GM12878 (cell line): ENCODE data around the gene RALGPS2. TPM values are rescaled to one million over a fixed set of nuclear protein-coding genes. Genes with fewer than 3 reads are reported as not detected.

Experiments used
- ATAC-seq: fragments of 200-7000 bp; cut with Tn5 transposase; 3 replicates; pipeline ENCODE4 v1.9.1; 2020; ENCODE audit warnings: mild to moderate bottlenecking, moderate library complexity
- BruUV-seq: library from RNA; stranded (reverse); fragments of 400-500 nt; replicated peaks from 2 replicates; lab custom pipeline; 2021; lab: Mats Ljungman, UMichigan
- CTCF ChIA-PET: fragments of 300-600 bp; sonication (Branson Sonifier 250); formaldehyde crosslinking; extraction: SDS; loops from one replicate; lab custom pipeline; 2021; ENCODE audit warnings: inconsistent platforms; lab: Yijun Ruan, JAX
- POLR2A ChIA-PET: fragments of 350-600 bp; formaldehyde crosslinking; extraction: SDS; loops from one replicate; lab custom pipeline; 2021; ENCODE audit warnings: inconsistent platforms; lab: Charles Lee
- RAD21 ChIA-PET: fragments of 300-600 bp; sonication (Branson Sonifier 250); formaldehyde crosslinking; loops from one replicate; lab custom pipeline; 2023; ENCODE audit warnings: antibody characterized with exemption; ENCODE audit not compliant: unreplicated experiment; lab: Charles Lee
- SMC1A ChIA-PET: fragments of 300-600 bp; sonication (Branson Sonifier 250); formaldehyde crosslinking; loops from one replicate; lab custom pipeline; 2023; ENCODE audit not compliant: unreplicated experiment, uncharacterized antibody; lab: Charles Lee
- DNase-seq: peaks from one replicate; pipeline ENCODE4 v3.0.0-alpha.2; 2011; ENCODE audit warnings: low read depth, low spot score
- FAIRE-seq: peaks from 3 replicates; lab custom pipeline; 2011; peaks lifted over from hg19 to GRCh38; lab: Jason Lieb, UNC
- H2AFZ ChIP-seq: 2 replicates; pipeline ENCODE4 v1.6.0; 2011; ENCODE audit warnings: low read depth, low read length, control low read depth; ENCODE audit not compliant: control insufficient read depth
- H3K27ac ChIP-seq: 2 replicates; pipeline ENCODE4 v1.5.1; 2011; ENCODE audit warnings: control low read depth; ENCODE audit not compliant: control insufficient read depth, insufficient read depth
- H3K27me3 ChIP-seq, 2 experiments: replicated peaks in 1 of 2; 2 replicates each; pipeline versions ENCODE4 v1.6.0 to v1.6.1; 2011; ENCODE audit warnings: low read length in 1 of 2; ENCODE audit not compliant: control insufficient read depth in 2 of 2, insufficient read depth in 2 of 2
- H3K36me3 ChIP-seq, 2 experiments: 2 replicates each; pipeline ENCODE4 v1.5.1; 2011; ENCODE audit warnings: low read length in 1 of 2; ENCODE audit not compliant: control insufficient read depth in 2 of 2, insufficient read depth in 2 of 2
- H3K4me1 ChIP-seq: 2 replicates; pipeline ENCODE4 v1.6.1; 2011; ENCODE audit warnings: mild to moderate bottlenecking, low read length, moderate library complexity, mixed read lengths; ENCODE audit not compliant: control insufficient read depth, insufficient read depth
- H3K4me2 ChIP-seq: 2 replicates; pipeline ENCODE4 v1.6.0; 2011; ENCODE audit warnings: control low read depth; ENCODE audit not compliant: control insufficient read depth, insufficient read depth
- H3K4me3 ChIP-seq: fragments of 200-600 bp; sonication (generic); 2 replicates; pipeline ENCODE4 v1.5.1; 2016
- H3K79me2 ChIP-seq: 2 replicates; pipeline ENCODE4 v1.6.0; 2011; ENCODE audit warnings: low read length; ENCODE audit not compliant: control insufficient read depth, insufficient read depth
- H3K9ac ChIP-seq: 2 replicates; pipeline ENCODE4 v1.8.0; 2011; ENCODE audit warnings: low read length, control low read depth, mixed read lengths; ENCODE audit not compliant: control insufficient read depth, insufficient read depth
- H3K9me3 ChIP-seq: replicated peaks from 3 replicates; pipeline ENCODE4 v1.5.1; 2011; ENCODE audit warnings: mild to moderate bottlenecking, low read length; ENCODE audit not compliant: control insufficient read depth, insufficient read depth
- H4K20me1 ChIP-seq: 2 replicates; pipeline ENCODE4 v1.6.0; 2011; ENCODE audit not compliant: control insufficient read depth, insufficient read depth
- CBX5 ChIP-seq: sonication (generic); IDR thresholded peaks from 2 replicates; pipeline ENCODE4 v1.6.1; 2016; ENCODE audit warnings: low read depth, moderate library complexity, mild to moderate bottlenecking, inconsistent platforms
- CTCF ChIP-seq, 3 experiments: IDR thresholded peaks in 2 of 3; conservative IDR thresholded peaks in 1 of 3; 2 replicates each; pipeline ENCODE4 v1.5.1; 2011; ENCODE audit warnings: low read depth in 3 of 3, low read length in 3 of 3, mild to moderate bottlenecking in 3 of 3, control low read depth in 2 of 3, moderate library complexity in 2 of 3, inconsistent platforms in 1 of 3, mixed read lengths in 1 of 3; ENCODE audit not compliant: control insufficient read depth in 2 of 3, insufficient read depth in 1 of 3; ENCODE audit errors: extremely low read depth in 1 of 3
- EP300 ChIP-seq, 2 experiments: fragments of 150-350 bp in 1 of 2; IDR thresholded peaks; 2 replicates each; pipeline ENCODE4 v1.6.1; 2011 to 2012; ENCODE audit warnings: low read depth in 2 of 2, low read length in 2 of 2, borderline replicate concordance in 1 of 2, improper control_type of control experiment in 1 of 2, inconsistent platforms in 1 of 2; ENCODE audit not compliant: control insufficient read depth in 1 of 2
- EZH2 ChIP-seq: IDR thresholded peaks from 2 replicates; pipeline ENCODE4 v1.6.1; 2012; ENCODE audit warnings: low read depth, mild to moderate bottlenecking, control low read depth, inconsistent platforms, low read length, borderline replicate concordance; ENCODE audit not compliant: control insufficient read depth
- KDM1A ChIP-seq: fragments of 200-600 bp; sonication (generic); IDR thresholded peaks from 2 replicates; pipeline ENCODE4 v1.6.1; 2016; ENCODE audit warnings: borderline replicate concordance
- MYC ChIP-seq: IDR thresholded peaks from 2 replicates; pipeline ENCODE4 v1.6.1; 2011; ENCODE audit warnings: mild to moderate bottlenecking, low read length, moderate library complexity, inconsistent platforms; ENCODE audit not compliant: insufficient read depth, insufficient replicate concordance, insufficient read length, severe bottlenecking
- RB1 ChIP-seq: fragments of 450-650 bp; formaldehyde crosslinking; IDR thresholded peaks from 2 replicates; pipeline ENCODE4 v1.6.1; 2017; ENCODE audit warnings: mild to moderate bottlenecking, borderline replicate concordance
- SIN3A ChIP-seq: IDR thresholded peaks from 2 replicates; pipeline ENCODE4 v1.6.1; 2012; ENCODE audit warnings: low read depth, low read length, improper control_type of control experiment
- SMARCA5 ChIP-seq: fragments of 450-650 bp; IDR thresholded peaks from 2 replicates; pipeline ENCODE4 v1.6.1; 2017; ENCODE audit warnings: mild to moderate bottlenecking
- SMC3 ChIP-seq: IDR thresholded peaks from 2 replicates; pipeline ENCODE4 v1.6.1; 2011; ENCODE audit warnings: low read length, improper control_type of control experiment, borderline replicate concordance
- WGBS: methylation state at CpG from one replicate; pipeline ENCODE4 v1.1.6; 2016; ENCODE audit warnings: low lambda C conversion rate; ENCODE audit not compliant: insufficient replicate concordance, insufficient coverage; ENCODE audit errors: missing lambda C conversion rate; 5-methylcytosine and 5-hydroxymethylcytosine counted together
- in situ Hi-C: fragments of 300-500 bp; cut with MboI; formaldehyde crosslinking; loops from 9 replicates; pipeline ENCODE4 v1.14.3; 2018; ENCODE audit warnings: mixed read lengths
- intact Hi-C: fragments of 100-400 bp; cut with micrococcal nuclease; formaldehyde crosslinking; loops from one replicate; pipeline ENCODE4 v1.14.2; 2022; ENCODE audit not compliant: unreplicated experiment
- polyA plus RNA-seq, 11 experiments: library from polyadenylated mRNA; depleted of rRNA in 4 of 11; unstranded in 6 of 11; stranded (reverse) in 5 of 11; fragments of >200 nt; fragmentation: Nextera tagmentation in 4 of 11; fragmentation: Illumina TruSeq in 1 of 11; extraction: Ambion mirVana in 4 of 11; extraction: Trizol in 1 of 11; gene quantifications; 1 replicate in 1 of 11; 2 replicates in 10 of 11; pipeline versions ENCODE4 v1.2.1 to v1.2.3, GENCODE V29; 2011 to 2016; ENCODE audit warnings: inconsistent platforms in 2 of 11, missing spikeins in 2 of 11, low read depth in 1 of 11
- total RNA-seq, 4 experiments: library from RNA; depleted of rRNA in 3 of 4; stranded (reverse); fragments of >200 nt in 3 of 4; fragmentation: Illumina TruSeq in 1 of 4; extraction: Trizol in 1 of 4; gene quantifications; 2 replicates each; pipeline versions ENCODE4 v1.2.1 to v1.2.3, GENCODE V29; 2013 to 2021

Gene RALGPS2
- total and polyA plus RNA-seq, 10 of the 15 experiments (the other 5 are each of a cell fraction or from before 2014, with no cell fraction given), result 0.08 to 3.7 (median 0.50) TPM

- H3K4me2 ChIP-seq, result no peak overlapping the region
- no peak for DNase-seq
- intact Hi-C loops, result no loop called here
- no peaks in the 10 kb centered on the region for H4K20me1 ChIP-seq
- POLR2A ChIA-PET, result no interaction called here
- no peaks in the 10 kb centered on the region for H3K27me3 ChIP-seq
- 97% methylated on average over 5 of the region's 5 CpGs for WGBS
- no peak overlapping the region for H3K27ac ChIP-seq
- no peak overlapping the region for H3K4me3 ChIP-seq
- BruUV-seq, result no TSS peak
- CTCF ChIA-PET, result interaction anchor here (1.0 to 1.5 kb wide), 2 partner anchors 20 to 191 kb away, joined by 3 to 4 read pairs; no protein-coding TSS in a partner anchor
- no peaks in the 10 kb centered on the region; a peak in 1 of 4 replicates for H3K36me3 ChIP-seq
- no peak overlapping the region for H2AFZ ChIP-seq
- TF ChIP-seq CTCF (IDR thresholded peaks at IDR 0.05 in 2 of 3, conservative IDR thresholded peaks at IDR 0.05 in 1 of 3; ENCODE audit: control insufficient read depth in 2 of 3, extremely low read depth in 1 of 3, insufficient read depth in 1 of 3, low read depth in 3 of 3, low read length in 3 of 3) (peak in 1 of 3 experiments; percentile 25; a peak in 1 of 6 replicates), MYC (no peak)
- SMC1A ChIA-PET, result interaction anchor here (0.7 kb wide), 1 partner anchor 391 kb away, joined by 3 read pairs; no protein-coding TSS in a partner anchor
- RAD21 ChIA-PET, result no interaction called here
- H3K9ac ChIP-seq, result no peak overlapping the region
- no peaks in the 10 kb centered on the region for H3K79me2 ChIP-seq
- no peaks in the 10 kb centered on the region for H3K4me1 ChIP-seq
- no peak for ATAC-seq
- no peak for FAIRE-seq
- H3K9me3 ChIP-seq, result no peaks in the 10 kb centered on the region; the same call in 2 of the 3 replicates
- in situ Hi-C loops, result no loop called here
These were observed 8.9 kb downstream of the RALGPS2 start for GRCh38 chr1:178733972-178734371.

- H3K4me1 ChIP-seq, result no peaks in the 10 kb centered on the region
- no peak overlapping the region for H3K27ac ChIP-seq
- CTCF ChIA-PET, result interaction anchor here (0.8 to 1.7 kb wide), 3 partner anchors 15 to 196 kb away, joined by 3 to 6 read pairs (median 3); no protein-coding TSS in a partner anchor
- RAD21 ChIA-PET, result no interaction called here
- no TSS peak for BruUV-seq
- no peaks in the 10 kb centered on the region for H4K20me1 ChIP-seq
- no peak overlapping the region for H3K4me3 ChIP-seq
- POLR2A ChIA-PET, result no interaction called here
- H2AFZ ChIP-seq, result no peak overlapping the region
- 0% methylated on average over 1 of the region's 1 CpG for WGBS
- H3K79me2 ChIP-seq, result no peaks in the 10 kb centered on the region
- intact Hi-C loops (no loop called here), in situ Hi-C loops (no loop called here)
- no peaks in the 10 kb centered on the region for H3K27me3 ChIP-seq
- FAIRE-seq (no peak), DNase-seq (no peak), ATAC-seq (no peak)
- no peaks in the 10 kb centered on the region for H3K9me3 ChIP-seq
- no peak overlapping the region for H3K4me2 ChIP-seq
- H3K9ac ChIP-seq, result no peak overlapping the region
- SMC1A ChIA-PET, result interaction anchor here (1.2 to 1.5 kb wide), 3 partner anchors 13 to 195 kb away, joined by 4 to 5 read pairs (median 4); no protein-coding TSS in a partner anchor
- H3K36me3 ChIP-seq, result no peaks in the 10 kb centered on the region; a peak in 1 of 4 replicates
- TF ChIP-seq EZH2, result no peak
- TF ChIP-seq KDM1A, result no peak
- no peak for TF ChIP-seq EP300 (IDR thresholded peaks at IDR 0.05; ENCODE audit: borderline replicate concordance in 1 of 2, control insufficient read depth in 1 of 2, low read depth in 2 of 2, low read length in 2 of 2)
- TF ChIP-seq RB1, result no peak
- TF ChIP-seq SMC3, result no peak
- no peak for TF ChIP-seq MYC
- no peak for TF ChIP-seq SIN3A
- no peak for TF ChIP-seq SMARCA5
- TF ChIP-seq CBX5, result no peak
These were observed 13.7 kb downstream of the RALGPS2 start for GRCh38 chr1:178738780-178739179.
